ENCODE measurements around the gene INTS7.

The INTS7 gene, protein sequence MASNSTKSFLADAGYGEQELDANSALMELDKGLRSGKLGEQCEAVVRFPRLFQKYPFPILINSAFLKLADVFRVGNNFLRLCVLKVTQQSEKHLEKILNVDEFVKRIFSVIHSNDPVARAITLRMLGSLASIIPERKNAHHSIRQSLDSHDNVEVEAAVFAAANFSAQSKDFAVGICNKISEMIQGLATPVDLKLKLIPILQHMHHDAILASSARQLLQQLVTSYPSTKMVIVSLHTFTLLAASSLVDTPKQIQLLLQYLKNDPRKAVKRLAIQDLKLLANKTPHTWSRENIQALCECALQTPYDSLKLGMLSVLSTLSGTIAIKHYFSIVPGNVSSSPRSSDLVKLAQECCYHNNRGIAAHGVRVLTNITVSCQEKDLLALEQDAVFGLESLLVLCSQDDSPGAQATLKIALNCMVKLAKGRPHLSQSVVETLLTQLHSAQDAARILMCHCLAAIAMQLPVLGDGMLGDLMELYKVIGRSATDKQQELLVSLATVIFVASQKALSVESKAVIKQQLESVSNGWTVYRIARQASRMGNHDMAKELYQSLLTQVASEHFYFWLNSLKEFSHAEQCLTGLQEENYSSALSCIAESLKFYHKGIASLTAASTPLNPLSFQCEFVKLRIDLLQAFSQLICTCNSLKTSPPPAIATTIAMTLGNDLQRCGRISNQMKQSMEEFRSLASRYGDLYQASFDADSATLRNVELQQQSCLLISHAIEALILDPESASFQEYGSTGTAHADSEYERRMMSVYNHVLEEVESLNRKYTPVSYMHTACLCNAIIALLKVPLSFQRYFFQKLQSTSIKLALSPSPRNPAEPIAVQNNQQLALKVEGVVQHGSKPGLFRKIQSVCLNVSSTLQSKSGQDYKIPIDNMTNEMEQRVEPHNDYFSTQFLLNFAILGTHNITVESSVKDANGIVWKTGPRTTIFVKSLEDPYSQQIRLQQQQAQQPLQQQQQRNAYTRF

DNA sequence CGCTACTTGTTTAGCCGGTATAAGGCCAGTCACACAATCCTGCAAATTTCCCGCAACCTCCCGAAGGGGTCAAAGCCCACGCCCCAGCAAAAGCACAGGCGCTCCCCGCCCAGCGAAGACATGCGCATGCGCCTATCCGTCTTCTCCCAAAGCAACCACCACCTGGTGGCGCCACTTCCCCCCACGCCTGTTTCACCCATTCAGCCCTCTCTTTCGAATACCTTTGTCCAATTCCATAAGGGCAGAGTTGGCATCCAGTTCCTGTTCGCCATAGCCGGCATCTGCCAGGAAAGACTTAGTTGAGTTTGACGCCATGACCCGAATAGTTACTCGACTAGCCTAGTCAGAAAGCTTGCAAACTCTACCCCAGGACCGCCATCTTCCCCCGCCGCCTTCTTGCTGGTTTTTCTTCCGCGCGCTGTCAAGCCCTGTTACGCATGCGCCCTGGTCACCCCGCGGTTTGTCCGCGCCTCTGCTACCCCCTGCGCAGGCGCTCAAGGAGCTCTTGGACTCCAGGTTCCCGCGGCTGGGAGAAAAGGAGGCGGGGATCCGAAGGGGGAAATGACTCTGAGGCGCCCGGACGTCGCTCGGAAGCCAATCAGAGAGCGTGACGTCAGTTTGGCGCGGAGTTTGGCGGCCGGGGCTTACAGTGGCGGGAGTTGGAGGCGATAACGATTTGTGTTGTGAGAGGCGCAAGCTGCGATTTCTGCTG lies at the start of gene INTS7, which contains the start of gene DTL:
INTS7 (minus strand) TSS at position 435 of the 712 bp plus-strand sequence; CDS start at position 315, 120 bp downstream.
DTL (plus strand) TSS at position 626 of the 712 bp plus-strand sequence. CDS start 143 bp downstream, outside the sequence.
- DNase-seq (ENCODE audit: low read depth in 2 of 2): peak; percentile 99 to 100
- H3K4me3 ChIP-seq (replicated peaks in 1 of 2; ENCODE audit: low read depth in 2 of 2, low read length in 2 of 2): peak within 1 kb of the TSS; percentile 76 to 87
- peak; percentile 82 for TF ChIP-seq CTCF (IDR thresholded peaks at IDR 0.05; ENCODE audit: low read depth, low read length)

- DNase-seq (ENCODE audit: low read depth in 2 of 2): no peak
- TF ChIP-seq CTCF (IDR thresholded peaks at IDR 0.05; ENCODE audit: low read depth, low read length): no peak
Observed at GRCh38 chr1:212082765-212083406, 47.5 kb upstream of the INTS7 start.

GRCh38 chr1:212078826-212079225 lies 43.5 kb upstream of the INTS7 start:
- no peak for DNase-seq (ENCODE audit: low read depth in 2 of 2)
- H3K4me3 ChIP-seq (replicated peaks in 1 of 2; ENCODE audit: low read depth in 2 of 2, low read length in 2 of 2): no peak overlapping the region
- TF ChIP-seq CTCF (IDR thresholded peaks at IDR 0.05; ENCODE audit: low read depth, low read length): no peak

More at GRCh38 chr1:212082765-212083406, 47.5 kb upstream of the INTS7 start:
- no peak overlapping the region for H3K4me3 ChIP-seq (replicated peaks in 1 of 2; ENCODE audit: low read depth in 2 of 2, low read length in 2 of 2)

DNA sequence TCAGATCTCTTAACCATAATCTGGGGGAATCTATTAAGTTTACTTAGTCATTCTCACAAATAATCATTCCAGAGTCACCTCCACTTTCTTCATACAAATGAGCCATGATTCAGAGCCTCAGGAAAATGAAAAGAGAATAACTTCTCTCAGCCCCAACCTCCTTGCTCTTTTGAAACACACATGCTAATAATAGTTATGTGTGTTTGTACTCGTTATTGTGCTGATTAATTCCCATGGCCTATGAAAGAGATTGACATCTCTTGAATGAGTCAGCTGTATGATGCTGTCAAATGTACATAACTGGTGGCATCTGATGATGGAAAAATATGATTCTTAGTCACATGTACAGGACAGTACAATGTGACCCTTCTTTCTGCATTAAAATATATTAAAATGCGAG lies 41.7 kb upstream of the INTS7 start:
- DNase-seq (ENCODE audit: low read depth in 2 of 2): peak in 1 of 2 donors; percentile 8
- TF ChIP-seq CTCF (IDR thresholded peaks at IDR 0.05; ENCODE audit: low read depth, low read length): no peak
- no peak overlapping the region for H3K4me3 ChIP-seq (replicated peaks in 1 of 2; ENCODE audit: low read depth in 2 of 2, low read length in 2 of 2)

DNA sequence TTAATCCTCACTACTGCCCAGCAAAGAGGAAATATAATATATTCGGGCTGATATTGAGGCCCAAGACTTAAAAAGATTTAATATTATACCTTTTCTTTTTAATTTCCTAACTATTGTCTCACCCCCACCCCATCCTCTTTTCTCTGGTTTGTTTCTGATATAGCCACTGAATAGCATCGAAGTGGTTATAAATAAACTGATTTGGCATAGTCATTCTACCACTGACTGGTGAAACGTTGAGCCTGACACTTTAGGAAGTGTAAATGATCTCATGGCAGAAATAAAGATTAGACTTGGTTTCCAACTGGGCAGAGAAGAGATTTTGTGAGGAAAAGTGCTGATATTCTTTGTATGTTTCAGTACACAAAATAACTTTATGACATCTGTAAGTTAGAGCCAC lies 39.5 kb upstream of the INTS7 start:
- H3K4me3 ChIP-seq (replicated peaks in 1 of 2; ENCODE audit: low read depth in 2 of 2, low read length in 2 of 2): no peak overlapping the region
- DNase-seq (ENCODE audit: low read depth in 2 of 2): no peak
- no peak for TF ChIP-seq CTCF (IDR thresholded peaks at IDR 0.05; ENCODE audit: low read depth, low read length)

DNA sequence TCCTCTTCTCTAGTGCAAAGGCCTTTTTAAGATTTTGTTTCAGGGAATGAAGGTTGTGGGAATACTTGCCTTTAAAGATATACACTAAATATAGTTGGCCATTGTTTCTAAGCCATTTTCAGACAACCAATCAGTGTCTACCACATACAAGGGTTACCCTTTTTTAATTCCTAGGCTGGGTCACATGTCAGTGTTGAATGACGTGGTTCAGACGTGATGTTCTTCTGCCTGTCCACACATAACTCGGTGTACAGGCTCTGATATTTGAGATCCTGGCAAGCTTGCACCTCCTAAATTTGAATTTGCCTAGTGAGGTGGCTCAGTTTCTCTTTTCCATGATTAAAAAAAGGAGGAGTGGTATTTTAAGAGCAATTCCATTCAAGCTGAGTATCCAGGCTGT lies 39.0 kb upstream of the INTS7 start:
- DNase-seq (ENCODE audit: low read depth in 2 of 2): no peak
- no peak for TF ChIP-seq CTCF (IDR thresholded peaks at IDR 0.05; ENCODE audit: low read depth, low read length)
- no peak overlapping the region for H3K4me3 ChIP-seq (replicated peaks in 1 of 2; ENCODE audit: low read depth in 2 of 2, low read length in 2 of 2)
